HFFc6 (cell line): ENCODE results near the gene SKIDA1. TPM values are rescaled to one million over a fixed set of nuclear protein-coding genes. Genes with fewer than 3 reads are reported as not detected.

ENCODE experiments used
- DNase-seq: peaks from one replicate; pipeline ENCODE4 v3.0.0-alpha.2; 2018
- H3K27ac Mint-ChIP-seq: 2 replicates; pipeline ENCODE4 v1.8.0; 2020; ENCODE audit warnings: mild to moderate bottlenecking, mixed read lengths
- H3K27me3 Mint-ChIP-seq: 2 replicates; pipeline ENCODE4 v1.8.0; 2021; ENCODE audit warnings: mild to moderate bottlenecking, moderate library complexity, mixed read lengths; ENCODE audit not compliant: insufficient read depth
- H3K36me3 Mint-ChIP-seq: 2 replicates; pipeline ENCODE4 v1.8.0; 2021; ENCODE audit warnings: low read depth, mixed read lengths
- H3K4me1 Mint-ChIP-seq: 2 replicates; pipeline ENCODE4 v1.8.0; 2020; ENCODE audit warnings: low read depth, mixed read lengths
- H3K4me3 Mint-ChIP-seq: 2 replicates; pipeline ENCODE4 v1.8.0; 2020; ENCODE audit warnings: mild to moderate bottlenecking, moderate library complexity, mixed read lengths
- H3K9me3 Mint-ChIP-seq: 2 replicates; pipeline ENCODE4 v1.8.0; 2020; ENCODE audit warnings: mild to moderate bottlenecking, mixed read lengths
- CTCF ChIP-seq: fragments of 200-600 bp; sonication (generic); IDR thresholded peaks from 2 replicates; pipeline ENCODE4 v1.5.0; 2021; ENCODE audit warnings: antibody characterized with exemption, mild to moderate bottlenecking
- total RNA-seq, 6 experiments: library from RNA; stranded (reverse); fragmentation: NEBNext Ultra II Directional; extraction: Animal tissue kit (Norgen Biotek cat#: 25700); gene quantifications; 2 replicates in 1 of 6; 3 replicates in 5 of 6; pipeline ENCODE4 v1.2.3, GENCODE V29; 2021

The SKIDA1 gene
- total RNA-seq, 6 experiments from 2014 or later, result 0.35 to 0.71 (median 0.46) TPM

- Mint-ChIP-seq H3K4me1 (peaks cover 40% of the 10 kb centered on the region), H3K27me3 (no peaks in the 10 kb centered on the region), H3K4me3 (peak overlapping the region; percentile 27; the same call in 1 of the 2 replicates), H3K9me3 (no peaks in the 10 kb centered on the region), H3K36me3 (no peaks in the 10 kb centered on the region), H3K27ac (no peak overlapping the region; the same call in 1 of the 2 replicates)
- no peak for DNase-seq
- no peak for TF ChIP-seq CTCF
These were observed 13.4 kb downstream of the SKIDA1 start for GRCh38 chr10:21511946-21512572.

GRCh38 chr10:21511095-21511570, 14.3 kb downstream of the SKIDA1 start:
- H3K27ac Mint-ChIP-seq, result no peak overlapping the region
- H3K9me3 Mint-ChIP-seq, result no peaks in the 10 kb centered on the region
- DNase-seq, result no peak
- peaks cover 39% of the 10 kb centered on the region for H3K4me1 Mint-ChIP-seq
- no peaks in the 10 kb centered on the region for H3K36me3 Mint-ChIP-seq
- no peak overlapping the region for H3K4me3 Mint-ChIP-seq
- TF ChIP-seq CTCF, result no peak
- H3K27me3 Mint-ChIP-seq, result peaks cover 2% of the 10 kb centered on the region; the same call in 1 of the 2 replicates

- no peak for TF ChIP-seq CTCF
- Mint-ChIP-seq H3K36me3 (no peaks in the 10 kb centered on the region), H3K9me3 (no peaks in the 10 kb centered on the region), H3K4me3 (peak overlapping the region; percentile 61; the same call in 1 of the 2 replicates), H3K4me1 (peaks cover 33% of the 10 kb centered on the region), H3K27me3 (peaks cover 2% of the 10 kb centered on the region; the same call in 1 of the 2 replicates), H3K27ac (no peak overlapping the region)
- no peak for DNase-seq
These were observed 15.0 kb downstream of the SKIDA1 start for GRCh38 chr10:21510241-21511094.

- no peaks in the 10 kb centered on the region for H3K36me3 Mint-ChIP-seq
- H3K4me3 Mint-ChIP-seq, result no peak overlapping the region
- H3K27ac Mint-ChIP-seq, result no peak overlapping the region
- peaks cover 2% of the 10 kb centered on the region; the same call in 1 of the 2 replicates for H3K27me3 Mint-ChIP-seq
- H3K9me3 Mint-ChIP-seq, result no peaks in the 10 kb centered on the region
- TF ChIP-seq CTCF, result no peak
- H3K4me1 Mint-ChIP-seq, result peaks cover 24% of the 10 kb centered on the region
- no peak for DNase-seq
These were observed 15.9 kb downstream of the SKIDA1 start for GRCh38 chr10:21509341-21510240.

GRCh38 chr10:21508706-21509331, 16.7 kb downstream of the SKIDA1 start:
- Mint-ChIP-seq H3K9me3 (no peaks in the 10 kb centered on the region), H3K27me3 (peaks cover 4% of the 10 kb centered on the region; the same call in 1 of the 2 replicates), H3K36me3 (no peaks in the 10 kb centered on the region), H3K4me1 (peaks cover 19% of the 10 kb centered on the region), H3K4me3 (no peak overlapping the region), H3K27ac (no peak overlapping the region)
- TF ChIP-seq CTCF, result no peak
- no peak for DNase-seq
